ENCODE data around the gene SOX1.

- TF ChIP-seq FOXK2 (IDR thresholded peaks at IDR 0.05) (no peak), BHLHE40 (IDR thresholded peaks at IDR 0.05; ENCODE audit: borderline replicate concordance) (no peak), NFRKB (IDR thresholded peaks at IDR 0.05) (no peak), HDGF (IDR thresholded peaks at IDR 0.05; ENCODE audit: borderline replicate concordance) (no peak)
Measured at GRCh38 chr13:112096959-112097358, 30.0 kb downstream of the SOX1 start.

Data from HEK293T (cell line).